HepG2 (cell line): Measurements from ENCODE around the gene RAB3C. TPM values are rescaled to one million over a fixed set of nuclear protein-coding genes. Genes with fewer than 3 reads are reported as not detected.

Experiments
- ARID5B ChIP-seq: IDR thresholded peaks from 2 replicates; pipeline ENCODE4 v1.4.0; 2020; ENCODE audit warnings: mild to moderate bottlenecking, missing genetic modification reagents
- CBX1 ChIP-seq: IDR thresholded peaks from one replicate; pipeline ENCODE4 v1.6.1; 2016; ENCODE audit warnings: antibody characterized with exemption, low read depth
- CHD4 ChIP-seq: fragments of 200-600 bp; sonication (generic); IDR thresholded peaks from 2 replicates; pipeline ENCODE4 v1.7.0; 2017; ENCODE audit warnings: mild to moderate bottlenecking, low read length, borderline replicate concordance
- DPF2 ChIP-seq: sonication (generic); formaldehyde crosslinking; IDR thresholded peaks from 2 replicates; pipeline ENCODE4 v1.4.0; 2020; ENCODE audit warnings: mild to moderate bottlenecking, low read depth, missing genetic modification reagents, borderline replicate concordance
- FOXA3 ChIP-seq: IDR thresholded peaks from 2 replicates; pipeline ENCODE4 v1.6.1; 2016; ENCODE audit warnings: missing genetic modification reagents, missing compliant biosample characterization
- FOXP1 ChIP-seq, 2 experiments: fragments of 450-650 bp in 1 of 2; IDR thresholded peaks; 2 replicates each; pipeline ENCODE4 v1.6.1; 2017 to 2018; ENCODE audit warnings: antibody characterized with exemption in 1 of 2
- HDAC2 ChIP-seq: sonication (generic); formaldehyde crosslinking; IDR thresholded peaks from 2 replicates; pipeline ENCODE4 v1.4.0; 2020; ENCODE audit warnings: missing genetic modification reagents
- HMG20A ChIP-seq: IDR thresholded peaks from 2 replicates; pipeline ENCODE4 v1.6.1; 2016; ENCODE audit warnings: borderline replicate concordance
- HNF4G ChIP-seq, 2 experiments: sonication (generic) in 1 of 2; formaldehyde crosslinking in 1 of 2; IDR thresholded peaks; 2 replicates each; pipeline versions ENCODE4 v1.4.0 to v1.6.1; 2011 to 2020; ENCODE audit warnings: borderline replicate concordance in 2 of 2, low read depth in 2 of 2, mild to moderate bottlenecking in 2 of 2, low read length in 1 of 2, missing genetic modification reagents in 1 of 2, moderate library complexity in 1 of 2
- MAFK ChIP-seq, 2 experiments: IDR thresholded peaks in 1 of 2; conservative IDR thresholded peaks in 1 of 2; 2 replicates each; pipeline ENCODE4 v1.6.1; 2011; ENCODE audit warnings: improper control_type of control experiment in 2 of 2, low read length in 2 of 2
- MAX ChIP-seq: IDR thresholded peaks from 2 replicates; pipeline ENCODE4 v1.6.1; 2012; ENCODE audit warnings: inconsistent platforms
- MED1 ChIP-seq: sonication (generic); formaldehyde crosslinking; IDR thresholded peaks from 2 replicates; pipeline ENCODE4 v1.4.0; 2020; ENCODE audit warnings: missing genetic modification reagents
- MYNN ChIP-seq: sonication (generic); formaldehyde crosslinking; IDR thresholded peaks from 2 replicates; pipeline ENCODE4 v1.4.0; 2020; ENCODE audit warnings: mild to moderate bottlenecking, low read depth, missing genetic modification reagents
- NCOR1 ChIP-seq: fragments of 200-600 bp; sonication (generic); IDR thresholded peaks from 2 replicates; pipeline ENCODE4 v1.7.0; 2017; ENCODE audit warnings: antibody characterized with exemption, low read length, borderline replicate concordance
- PPARG ChIP-seq: conservative IDR thresholded peaks from 2 replicates; pipeline ENCODE4 v1.6.1; 2016; ENCODE audit warnings: missing biosample characterization, missing genetic modification reagents
- SOX13 ChIP-seq, 3 experiments: fragments of 450-650 bp in 1 of 3; sonication (generic) in 1 of 3; formaldehyde crosslinking in 1 of 3; IDR thresholded peaks in 2 of 3; conservative IDR thresholded peaks in 1 of 3; 2 replicates each; pipeline versions ENCODE4 v1.5.0 to v1.6.1; 2016 to 2020; ENCODE audit warnings: antibody characterized with exemption in 1 of 3, mild to moderate bottlenecking in 1 of 3, missing compliant biosample characterization in 1 of 3, missing genetic modification reagents in 1 of 3, moderate library complexity in 1 of 3
- SOX5 ChIP-seq: IDR thresholded peaks from 2 replicates; pipeline ENCODE4 v1.6.1; 2016; ENCODE audit warnings: borderline replicate concordance
- SOX6 ChIP-seq, 2 experiments: fragments of 450-650 bp in 1 of 2; sonication (generic) in 1 of 2; formaldehyde crosslinking in 1 of 2; IDR thresholded peaks; 2 replicates each; pipeline versions ENCODE4 v1.4.0 to v1.6.1; 2017 to 2020; ENCODE audit warnings: antibody characterized with exemption in 1 of 2, mild to moderate bottlenecking in 1 of 2, missing genetic modification reagents in 1 of 2
- ZNF749 ChIP-seq: sonication (generic); formaldehyde crosslinking; IDR thresholded peaks from 2 replicates; pipeline ENCODE4 v1.8.0; 2022; ENCODE audit warnings: mild to moderate bottlenecking, missing genetic modification reagents, moderate library complexity, borderline replicate concordance
- ZNF773 ChIP-seq: sonication (generic); formaldehyde crosslinking; IDR thresholded peaks from 2 replicates; pipeline ENCODE4 v1.4.0; 2020; ENCODE audit warnings: missing genetic modification reagents, borderline replicate concordance
- polyA plus RNA-seq, 8 experiments: library from polyadenylated mRNA; depleted of rRNA in 3 of 8; stranded (reverse) in 7 of 8; unstranded in 1 of 8; fragments of >200 nt; fragmentation: Illumina TruSeq in 4 of 8; extraction: Trizol in 4 of 8; gene quantifications; 2 replicates each; pipeline versions ENCODE4 v1.2.1 to v1.2.3, GENCODE V29; 2011 to 2016; ENCODE audit warnings: low read depth in 4 of 8, missing spikeins in 1 of 8, mixed read lengths in 1 of 8; ENCODE audit not compliant: insufficient read depth in 1 of 8
- total RNA-seq, 5 experiments: library from RNA; depleted of rRNA; stranded (reverse); fragments of >200 nt; fragmentation: Illumina TruSeq; extraction: Trizol; gene quantifications; 2 replicates each; pipeline ENCODE4 v1.2.3, GENCODE V29; 2016; ENCODE audit warnings: low read depth in 1 of 5
- TF ChIP-seq, protein P1 (sequence below): IDR thresholded peaks from 2 replicates; pipeline ENCODE4 v1.6.1; 2016; ENCODE audit warnings: mild to moderate bottlenecking
- TF ChIP-seq, protein P2 (sequence below): sonication (generic); IDR thresholded peaks from 2 replicates; pipeline ENCODE4 v1.6.1; 2016; ENCODE audit warnings: low read depth, borderline replicate concordance

Gene RAB3C
- total and polyA plus RNA-seq, 2 of the 13 experiments (the other 11 are each of a cell fraction or from before 2014, with no cell fraction given) = not detected

GRCh38 chr5:58738336-58738735 is 155.5 kb downstream of the RAB3C start (continued):
- TF ChIP-seq SOX6 (IDR thresholded peaks at IDR 0.05) (no peak), SOX6 (CRISPR knock-in tag; IDR thresholded peaks at IDR 0.05) (peak; percentile 69; the same call in 1 of the 2 replicates), ZNF773 (no peak), HNF4G (IDR thresholded peaks at IDR 0.05; ENCODE audit: borderline replicate concordance, low read depth, low read length) (0 out of 2 replicates have a peak, but pooled peaks have one; percentile 34), HNF4G (CRISPR knock-in tag; IDR thresholded peaks at IDR 0.05; ENCODE audit: borderline replicate concordance, low read depth) (peak; percentile 69; the same call in 1 of the 2 replicates), FOXA3 (peak; percentile 59), ARID5B (peak; percentile 86), CHD4 (no peak), MED1 (peak; percentile 45), MAFK (conservative IDR thresholded peaks at IDR 0.05 in 1 of 2, IDR thresholded peaks at IDR 0.05 in 1 of 2; ENCODE audit: low read length in 2 of 2) (0 out of 4 replicates have a peak, but pooled peaks of 1 of the 2 experiments have one; percentile 0), MYNN (no peak), CBX1 (no peak), ZNF749 (CRISPR knock-in tag) (no peak), FOXP1 (IDR thresholded peaks at IDR 0.05) (no peak), FOXP1 (CRISPR knock-in tag; IDR thresholded peaks at IDR 0.05) (0 out of 2 replicates have a peak, but pooled peaks have one; percentile 51), SOX5 (peak; percentile 74), HMG20A (peak; percentile 75; the same call in 1 of the 2 replicates), SOX13 (IDR thresholded peaks at IDR 0.05) (no peak), SOX13 (CRISPR knock-in tag; conservative IDR thresholded peaks at IDR 0.05 in 1 of 2, IDR thresholded peaks at IDR 0.05 in 1 of 2) (peak in 1 of 2 experiments; percentile 51; a peak in 1 of 4 replicates), PPARG (CRISPR knock-in tag) (no peak), HDAC2 (peak; percentile 49; the same call in 1 of the 2 replicates), MAX (0 out of 2 replicates have a peak, but pooled peaks have one; percentile 13), NCOR1 (peak; percentile 44; the same call in 1 of the 2 replicates), DPF2 (CRISPR knock-in tag) (peak; percentile 73; the same call in 1 of the 2 replicates)
- TF ChIP-seq, protein P1, sequence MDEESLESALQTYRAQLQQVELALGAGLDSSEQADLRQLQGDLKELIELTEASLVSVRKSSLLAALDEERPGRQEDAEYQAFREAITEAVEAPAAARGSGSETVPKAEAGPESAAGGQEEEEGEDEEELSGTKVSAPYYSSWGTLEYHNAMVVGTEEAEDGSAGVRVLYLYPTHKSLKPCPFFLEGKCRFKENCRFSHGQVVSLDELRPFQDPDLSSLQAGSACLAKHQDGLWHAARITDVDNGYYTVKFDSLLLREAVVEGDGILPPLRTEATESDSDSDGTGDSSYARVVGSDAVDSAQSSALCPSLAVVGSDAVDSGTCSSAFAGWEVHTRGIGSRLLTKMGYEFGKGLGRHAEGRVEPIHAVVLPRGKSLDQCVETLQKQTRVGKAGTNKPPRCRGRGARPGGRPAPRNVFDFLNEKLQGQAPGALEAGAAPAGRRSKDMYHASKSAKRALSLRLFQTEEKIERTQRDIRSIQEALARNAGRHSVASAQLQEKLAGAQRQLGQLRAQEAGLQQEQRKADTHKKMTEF (CRISPR knock-in tag) = 0 out of 2 replicates have a peak, but pooled peaks have one; percentile 31
- TF ChIP-seq, protein P2, sequence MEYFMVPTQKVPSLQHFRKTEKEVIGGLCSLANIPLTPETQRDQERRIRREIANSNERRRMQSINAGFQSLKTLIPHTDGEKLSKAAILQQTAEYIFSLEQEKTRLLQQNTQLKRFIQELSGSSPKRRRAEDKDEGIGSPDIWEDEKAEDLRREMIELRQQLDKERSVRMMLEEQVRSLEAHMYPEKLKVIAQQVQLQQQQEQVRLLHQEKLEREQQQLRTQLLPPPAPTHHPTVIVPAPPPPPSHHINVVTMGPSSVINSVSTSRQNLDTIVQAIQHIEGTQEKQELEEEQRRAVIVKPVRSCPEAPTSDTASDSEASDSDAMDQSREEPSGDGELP = 0 out of 2 replicates have a peak, but pooled peaks have one; percentile 15
